H9 (cell line): ENCODE data around the gene RGS6. TPM values are rescaled to one million over a fixed set of nuclear protein-coding genes. Genes with fewer than 3 reads are reported as not detected.

ENCODE experiments used
- DNase-seq: peaks from one replicate; pipeline ENCODE4 v3.0.0-alpha.2; 2017
- H2AFZ ChIP-seq: one replicate; pipeline ENCODE4 v1.6.1; 2013; ENCODE audit warnings: mild to moderate bottlenecking, low read length, control low read depth, moderate library complexity
- H2AK5ac ChIP-seq: 2 replicates; pipeline ENCODE4 v1.6.1; 2013; ENCODE audit warnings: low read length, control low read depth, mixed read lengths; ENCODE audit not compliant: insufficient read length
- H2BK120ac ChIP-seq: one replicate; pipeline ENCODE4 v1.6.1; 2013; ENCODE audit warnings: low read depth, mild to moderate bottlenecking, low read length, control low read depth, inconsistent platforms; ENCODE audit not compliant: poor library complexity, severe bottlenecking
- H2BK12ac ChIP-seq: 2 replicates; pipeline ENCODE4 v1.6.1; 2013; ENCODE audit warnings: low read length, control low read depth, mixed read lengths, low read depth; ENCODE audit not compliant: insufficient read length
- H2BK15ac ChIP-seq: 2 replicates; pipeline ENCODE4 v1.6.1; 2013; ENCODE audit warnings: low read depth, low read length, control low read depth
- H2BK20ac ChIP-seq: one replicate; pipeline ENCODE4 v1.6.1; 2013; ENCODE audit warnings: low read depth, mild to moderate bottlenecking, low read length, control low read depth, inconsistent platforms; ENCODE audit not compliant: poor library complexity, severe bottlenecking
- H2BK5ac ChIP-seq: 2 replicates; pipeline ENCODE4 v1.6.1; 2013; ENCODE audit warnings: low read length, control low read depth, mixed read lengths; ENCODE audit not compliant: insufficient read length
- H3K14ac ChIP-seq: 2 replicates; pipeline ENCODE4 v1.6.1; 2013; ENCODE audit warnings: low read length, control low read depth; ENCODE audit not compliant: insufficient read depth
- H3K18ac ChIP-seq: 2 replicates; pipeline ENCODE4 v1.6.1; 2013; ENCODE audit warnings: low read depth, mild to moderate bottlenecking, mixed read lengths, low read length, control low read depth; ENCODE audit not compliant: insufficient read length
- H3K23ac ChIP-seq: 2 replicates; pipeline ENCODE4 v1.6.1; 2013; ENCODE audit warnings: low read length, control low read depth, mixed read lengths, low read depth; ENCODE audit not compliant: insufficient read length
- H3K23me2 ChIP-seq: 2 replicates; pipeline ENCODE4 v1.6.1; 2013; ENCODE audit warnings: low read depth, mild to moderate bottlenecking, mixed read lengths, low read length, control low read depth; ENCODE audit not compliant: insufficient read length, poor library complexity, severe bottlenecking
- H3K27ac ChIP-seq: 2 replicates; pipeline ENCODE4 v1.5.1; 2013; ENCODE audit warnings: low read length, control low read depth, mixed read lengths, low read depth; ENCODE audit not compliant: insufficient read length
- H3K27me3 ChIP-seq: 2 replicates; pipeline ENCODE4 v1.6.1; 2013; ENCODE audit warnings: low read length, control low read depth, inconsistent platforms; ENCODE audit not compliant: insufficient read depth
- H3K4ac ChIP-seq: 2 replicates; pipeline ENCODE4 v1.6.1; 2013; ENCODE audit warnings: low read depth, mild to moderate bottlenecking, control low read depth, inconsistent platforms, low read length, moderate library complexity
- H3K4me1 ChIP-seq: 2 replicates; pipeline ENCODE4 v1.6.1; 2013; ENCODE audit warnings: low read length, control low read depth, inconsistent platforms; ENCODE audit not compliant: insufficient read depth
- H3K4me2 ChIP-seq: 2 replicates; pipeline ENCODE4 v1.6.1; 2013; ENCODE audit warnings: low read length, control low read depth, mixed read lengths; ENCODE audit not compliant: insufficient read length, insufficient read depth
- H3K56ac ChIP-seq: 2 replicates; pipeline ENCODE4 v1.6.1; 2013; ENCODE audit warnings: low read depth, mild to moderate bottlenecking, mixed read lengths, low read length, control low read depth; ENCODE audit not compliant: insufficient read length
- H3K79me1 ChIP-seq: 2 replicates; pipeline ENCODE4 v1.6.1; 2013; ENCODE audit warnings: low read depth, mild to moderate bottlenecking, moderate library complexity, low read length, control low read depth, inconsistent platforms; ENCODE audit not compliant: insufficient read depth, poor library complexity, severe bottlenecking
- H3K79me2 ChIP-seq: 2 replicates; pipeline ENCODE4 v1.6.1; 2013; ENCODE audit warnings: low read length, control low read depth, inconsistent platforms; ENCODE audit not compliant: insufficient read depth
- H3K9ac ChIP-seq: 2 replicates; pipeline ENCODE4 v1.6.1; 2013; ENCODE audit warnings: low read length, control low read depth, mixed read lengths; ENCODE audit not compliant: insufficient read length; ENCODE audit errors: extremely low read depth
- H3K9me3 ChIP-seq: one replicate; pipeline ENCODE4 v1.6.1; 2013; ENCODE audit warnings: low read depth, low read length, inconsistent platforms; ENCODE audit not compliant: control insufficient read depth
- H3T11ph ChIP-seq: one replicate; pipeline ENCODE4 v1.6.1; 2013; ENCODE audit warnings: mild to moderate bottlenecking, low read length, control low read depth, inconsistent platforms
- H4K20me1 ChIP-seq: one replicate; pipeline ENCODE4 v1.6.1; 2013; ENCODE audit not compliant: control insufficient read depth, insufficient read length, insufficient read depth
- H4K5ac ChIP-seq: 2 replicates; pipeline ENCODE4 v1.6.1; 2013; ENCODE audit warnings: low read depth, mild to moderate bottlenecking, mixed read lengths, low read length, control low read depth; ENCODE audit not compliant: insufficient read length
- H4K8ac ChIP-seq: replicated peaks from 2 replicates; pipeline ENCODE4 v1.6.1; 2013; ENCODE audit warnings: low read length, control low read depth, mixed read lengths, low read depth; ENCODE audit not compliant: insufficient read length
- H4K91ac ChIP-seq: 2 replicates; pipeline ENCODE4 v1.6.1; 2013; ENCODE audit warnings: low read depth, mild to moderate bottlenecking, moderate library complexity, mixed read lengths, low read length, control low read depth; ENCODE audit not compliant: insufficient read length
- H3K27ac Mint-ChIP-seq, 3 experiments: 2 replicates in 2 of 3; 3 replicates in 1 of 3; pipeline ENCODE4 v1.8.0; 2020 to 2021; ENCODE audit warnings: mixed read lengths in 3 of 3, mild to moderate bottlenecking in 1 of 3, moderate library complexity in 1 of 3
- H3K27me3 Mint-ChIP-seq: 2 replicates; pipeline ENCODE4 v1.8.0; 2021; ENCODE audit warnings: low read depth, mild to moderate bottlenecking, moderate library complexity, mixed read lengths
- H3K36me3 Mint-ChIP-seq, 3 experiments: 2 replicates in 2 of 3; 3 replicates in 1 of 3; pipeline ENCODE4 v1.8.0; 2020 to 2021; ENCODE audit warnings: low read depth in 3 of 3, mixed read lengths in 3 of 3; ENCODE audit not compliant: insufficient read depth in 1 of 3
- H3K4me1 Mint-ChIP-seq, 2 experiments: 2 replicates each; pipeline ENCODE4 v1.8.0; 2020; ENCODE audit warnings: mixed read lengths in 2 of 2
- H3K4me3 Mint-ChIP-seq, 2 experiments: 2 replicates in 1 of 2; 3 replicates in 1 of 2; pipeline ENCODE4 v1.8.0; 2020 to 2021; ENCODE audit warnings: mild to moderate bottlenecking in 2 of 2, mixed read lengths in 2 of 2, moderate library complexity in 1 of 2
- H3K9me3 Mint-ChIP-seq, 2 experiments: 2 replicates in 1 of 2; 3 replicates in 1 of 2; pipeline ENCODE4 v1.8.0; 2020; ENCODE audit warnings: mild to moderate bottlenecking in 2 of 2, mixed read lengths in 2 of 2, moderate library complexity in 1 of 2
- WGBS: extraction: QIAGEN DNeasy Blood & Tissue Kit; methylation state at CpG from one replicate; pipeline ENCODE4 v1.1.7; 2013; ENCODE audit warnings: missing lambda C conversion rate, low lambda C conversion rate, mixed read lengths; ENCODE audit not compliant: insufficient read length; ENCODE audit errors: extremely low coverage; 5-methylcytosine and 5-hydroxymethylcytosine counted together
- total RNA-seq: library from RNA; stranded (reverse); gene quantifications from 2 replicates; pipeline ENCODE4 v1.2.1, GENCODE V29; 2021
- TF ChIP-seq, protein P1 (sequence below): fragments of 200-600 bp; sonication (generic); conservative IDR thresholded peaks from 3 replicates; pipeline ENCODE4 v1.8.0; 2021; ENCODE audit warnings: antibody characterized with exemption, mild to moderate bottlenecking

Gene RGS6
- total RNA-seq, 1 experiment from 2014 or later = 3.0 TPM

DNA sequence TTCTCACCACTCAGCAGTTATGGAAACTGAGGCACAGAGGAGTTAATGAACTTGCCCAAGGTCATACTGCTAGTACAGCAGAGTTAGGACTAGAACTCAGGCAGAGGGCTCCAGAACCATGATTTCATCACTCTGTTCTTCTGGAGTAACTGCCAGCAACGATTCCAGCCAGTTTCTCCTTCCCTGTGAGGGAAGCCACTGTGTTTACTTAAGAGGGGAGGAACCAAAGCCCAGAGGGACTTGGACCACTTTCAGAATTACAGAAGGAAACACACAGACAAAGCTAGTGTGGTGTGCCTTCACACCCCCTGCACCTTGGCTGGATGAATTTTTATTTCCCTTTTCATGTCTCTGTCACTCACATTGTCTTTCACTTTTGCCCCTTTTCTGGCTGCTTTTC is 563.4 kb downstream of the RGS6 start:
- no CpG with 5 or more reads among the region's 1 CpG for WGBS
- Histone ChIP-seq H3K18ac (no peak overlapping the region), H2BK12ac (no peak overlapping the region), H3K4ac (no peak overlapping the region), H4K5ac (no peak overlapping the region), H4K91ac (no peak overlapping the region), H2BK15ac (no peak overlapping the region), H2AK5ac (no peak overlapping the region), H3K23me2 (no peaks in the 10 kb centered on the region), H3K27me3 (no peaks in the 10 kb centered on the region), H4K20me1 (no peaks in the 10 kb centered on the region), H4K8ac (no peak overlapping the region), H3K14ac (no peak overlapping the region), H3T11ph (no peak overlapping the region), H3K4me2 (no peak overlapping the region), H2BK5ac (no peak overlapping the region), H3K56ac (no peak overlapping the region), H3K4me1 (no peaks in the 10 kb centered on the region), H3K79me1 (no peaks in the 10 kb centered on the region), H2AFZ (no peak overlapping the region), H3K79me2 (no peaks in the 10 kb centered on the region), H3K9ac (no peak overlapping the region), H3K27ac (no peak overlapping the region), H3K9me3 (no peaks in the 10 kb centered on the region), H3K23ac (no peak overlapping the region), H2BK20ac (no peak overlapping the region), H2BK120ac (no peak overlapping the region)
- Mint-ChIP-seq H3K27ac (no peak overlapping the region), H3K36me3 (peaks cover 0 to 11% (median 3%) of the 10 kb centered on the region in 3 experiments; a peak in 5 of 7 replicates), H3K27me3 (no peaks in the 10 kb centered on the region; the same call in 1 of the 2 replicates), H3K4me1 (peaks cover 0 to 5% of the 10 kb centered on the region in 2 experiments; a peak in 1 of 4 replicates), H3K9me3 (peaks cover 18 to 22% of the 10 kb centered on the region in 2 experiments), H3K4me3 (no peak overlapping the region)
- TF ChIP-seq, protein P1, sequence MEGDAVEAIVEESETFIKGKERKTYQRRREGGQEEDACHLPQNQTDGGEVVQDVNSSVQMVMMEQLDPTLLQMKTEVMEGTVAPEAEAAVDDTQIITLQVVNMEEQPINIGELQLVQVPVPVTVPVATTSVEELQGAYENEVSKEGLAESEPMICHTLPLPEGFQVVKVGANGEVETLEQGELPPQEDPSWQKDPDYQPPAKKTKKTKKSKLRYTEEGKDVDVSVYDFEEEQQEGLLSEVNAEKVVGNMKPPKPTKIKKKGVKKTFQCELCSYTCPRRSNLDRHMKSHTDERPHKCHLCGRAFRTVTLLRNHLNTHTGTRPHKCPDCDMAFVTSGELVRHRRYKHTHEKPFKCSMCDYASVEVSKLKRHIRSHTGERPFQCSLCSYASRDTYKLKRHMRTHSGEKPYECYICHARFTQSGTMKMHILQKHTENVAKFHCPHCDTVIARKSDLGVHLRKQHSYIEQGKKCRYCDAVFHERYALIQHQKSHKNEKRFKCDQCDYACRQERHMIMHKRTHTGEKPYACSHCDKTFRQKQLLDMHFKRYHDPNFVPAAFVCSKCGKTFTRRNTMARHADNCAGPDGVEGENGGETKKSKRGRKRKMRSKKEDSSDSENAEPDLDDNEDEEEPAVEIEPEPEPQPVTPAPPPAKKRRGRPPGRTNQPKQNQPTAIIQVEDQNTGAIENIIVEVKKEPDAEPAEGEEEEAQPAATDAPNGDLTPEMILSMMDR = no peak
- no peak for DNase-seq
